ENCODE results near the gene DNAJB2. TPM values are rescaled to one million over a fixed set of nuclear protein-coding genes. Genes with fewer than 3 reads are reported as not detected.

Gene DNAJB2
- total RNA-seq, 1 donor from 2014 or later, result 69.5 TPM

- no peak for TF ChIP-seq CTCF (IDR thresholded peaks at IDR 0.05; ENCODE audit: unreplicated experiment)
- H3K36me3 Mint-ChIP-seq (ENCODE audit: insufficient read depth), result peaks cover 5% of the 10 kb centered on the region
- H3K27me3 Mint-ChIP-seq, result no peaks in the 10 kb centered on the region
- peaks cover 18% of the 10 kb centered on the region for H3K4me1 Mint-ChIP-seq (ENCODE audit: low read depth)
- no peaks in the 10 kb centered on the region for H3K9me3 Mint-ChIP-seq (ENCODE audit: low read depth)
- no peak overlapping the region for H3K4me3 Mint-ChIP-seq (ENCODE audit: low read depth)
- H3K27ac Mint-ChIP-seq, result no peak overlapping the region
- no peak for DNase-seq (ENCODE audit: low spot score, unreplicated experiment)
These were observed 2.4 kb downstream of the DNAJB2 start for GRCh38 chr2:219281588-219281987.

GRCh38 chr2:219282375-219282774 is 3.2 kb downstream of the DNAJB2 start:
- Mint-ChIP-seq H3K36me3 (ENCODE audit: insufficient read depth) (peaks cover 5% of the 10 kb centered on the region), H3K27ac (no peak overlapping the region), H3K4me3 (ENCODE audit: low read depth) (no peak overlapping the region), H3K9me3 (ENCODE audit: low read depth) (no peaks in the 10 kb centered on the region), H3K27me3 (no peaks in the 10 kb centered on the region), H3K4me1 (ENCODE audit: low read depth) (peaks cover 18% of the 10 kb centered on the region)
- no peak for TF ChIP-seq CTCF (IDR thresholded peaks at IDR 0.05; ENCODE audit: unreplicated experiment)
- no peak for DNase-seq (ENCODE audit: low spot score, unreplicated experiment)

GRCh38 chr2:219282943-219283581 is 3.9 kb downstream of the DNAJB2 start:
- no peak overlapping the region for H3K27ac Mint-ChIP-seq
- peaks cover 14% of the 10 kb centered on the region for H3K4me1 Mint-ChIP-seq (ENCODE audit: low read depth)
- peaks cover 5% of the 10 kb centered on the region for H3K36me3 Mint-ChIP-seq (ENCODE audit: insufficient read depth)
- DNase-seq (ENCODE audit: low spot score, unreplicated experiment), result no peak
- no peaks in the 10 kb centered on the region for H3K27me3 Mint-ChIP-seq
- TF ChIP-seq CTCF (IDR thresholded peaks at IDR 0.05; ENCODE audit: unreplicated experiment), result no peak
- H3K9me3 Mint-ChIP-seq (ENCODE audit: low read depth), result no peaks in the 10 kb centered on the region
- no peak overlapping the region for H3K4me3 Mint-ChIP-seq (ENCODE audit: low read depth)

- Mint-ChIP-seq H3K4me1 (ENCODE audit: low read depth) (peaks cover 5% of the 10 kb centered on the region), H3K27ac (no peak overlapping the region), H3K27me3 (no peaks in the 10 kb centered on the region), H3K9me3 (ENCODE audit: low read depth) (no peaks in the 10 kb centered on the region), H3K36me3 (ENCODE audit: insufficient read depth) (peaks cover 5% of the 10 kb centered on the region), H3K4me3 (ENCODE audit: low read depth) (no peak overlapping the region)
- no peak for DNase-seq (ENCODE audit: low spot score, unreplicated experiment)
- TF ChIP-seq CTCF (IDR thresholded peaks at IDR 0.05; ENCODE audit: unreplicated experiment), result no peak
These were observed 5.6 kb downstream of the DNAJB2 start for GRCh38 chr2:219284501-219285372.

GRCh38 chr2:219285373-219285735 is 6.2 kb downstream of the DNAJB2 start:
- no peak overlapping the region for H3K4me3 Mint-ChIP-seq (ENCODE audit: low read depth)
- no peaks in the 10 kb centered on the region for H3K27me3 Mint-ChIP-seq
- no peak for DNase-seq (ENCODE audit: low spot score, unreplicated experiment)
- no peak for TF ChIP-seq CTCF (IDR thresholded peaks at IDR 0.05; ENCODE audit: unreplicated experiment)
- no peak overlapping the region for H3K27ac Mint-ChIP-seq
- peaks cover 5% of the 10 kb centered on the region for H3K36me3 Mint-ChIP-seq (ENCODE audit: insufficient read depth)
- no peaks in the 10 kb centered on the region for H3K9me3 Mint-ChIP-seq (ENCODE audit: low read depth)
- peaks cover under 1% of the 10 kb centered on the region for H3K4me1 Mint-ChIP-seq (ENCODE audit: low read depth)
